UCSD-AML1 (cell line): Measurements from ENCODE around the gene GLMP.

Experiments
- DNase-seq: peaks from one replicate; lab custom pipeline; 2025; ENCODE audit not compliant: unreplicated experiment; lab: John Stamatoyannopoulos, UW

GLMP gene

DNA sequence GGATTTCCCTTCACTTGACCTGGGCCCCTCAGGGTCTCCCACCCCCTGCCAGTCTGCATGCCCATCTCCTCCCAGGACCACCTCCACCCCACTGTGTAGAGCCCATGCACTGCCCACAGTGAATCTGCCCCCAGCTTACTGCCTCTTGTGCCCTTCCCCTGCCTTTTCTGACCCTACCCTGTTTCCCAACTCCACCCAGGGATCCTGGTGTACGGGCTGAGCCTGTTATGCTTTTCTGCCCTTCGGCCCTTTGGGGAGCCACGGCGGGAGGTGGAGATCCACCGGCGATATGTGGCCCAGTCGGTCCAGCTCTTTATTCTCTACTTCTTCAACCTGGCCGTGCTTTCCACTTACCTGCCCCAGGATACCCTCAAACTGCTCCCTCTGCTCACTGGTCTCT lies 9.4 kb downstream of the GLMP start:
- DNase-seq: no peak

DNA sequence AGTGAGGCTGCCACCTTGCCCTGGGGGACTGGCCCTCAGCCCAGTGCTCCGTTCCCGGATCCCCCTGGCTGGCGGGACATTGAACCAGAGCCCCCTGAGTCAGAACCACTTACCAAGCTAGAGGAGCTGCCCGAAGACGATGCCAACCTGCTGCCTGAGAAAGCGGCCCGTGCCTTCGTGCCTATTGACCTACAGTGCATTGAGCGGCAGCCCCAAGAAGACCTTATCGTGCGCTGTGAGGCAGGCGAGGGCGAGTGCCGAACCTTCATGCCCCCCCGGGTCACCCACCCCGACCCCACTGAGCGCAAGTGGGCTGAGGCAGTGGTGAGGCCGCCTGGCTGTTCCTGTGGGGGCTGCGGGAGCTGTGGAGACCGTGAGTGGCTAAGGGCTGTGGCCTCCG lies 10.0 kb downstream of the GLMP start:
- DNase-seq: no peak

DNA sequence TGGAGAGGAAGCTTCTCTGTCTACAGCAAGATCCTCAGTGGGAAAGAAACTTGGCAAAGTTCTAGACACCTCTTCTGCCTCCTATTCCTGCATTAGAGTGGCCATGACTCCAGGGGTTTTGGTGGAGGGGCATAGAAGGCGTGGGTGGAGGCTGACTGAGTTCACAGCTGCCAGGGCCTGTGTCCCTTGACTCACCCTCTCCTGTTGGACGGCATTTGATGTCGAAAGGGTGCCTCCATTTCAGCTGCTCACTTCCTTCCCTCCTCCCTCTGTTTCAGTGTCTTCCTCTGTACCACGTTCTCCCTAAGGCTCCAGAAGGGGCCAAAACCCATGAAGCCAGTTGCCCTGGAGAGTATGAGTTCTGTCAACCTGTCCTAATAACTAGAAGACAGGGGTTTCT lies 10.7 kb downstream of the GLMP start:
- DNase-seq: no peak

DNA sequence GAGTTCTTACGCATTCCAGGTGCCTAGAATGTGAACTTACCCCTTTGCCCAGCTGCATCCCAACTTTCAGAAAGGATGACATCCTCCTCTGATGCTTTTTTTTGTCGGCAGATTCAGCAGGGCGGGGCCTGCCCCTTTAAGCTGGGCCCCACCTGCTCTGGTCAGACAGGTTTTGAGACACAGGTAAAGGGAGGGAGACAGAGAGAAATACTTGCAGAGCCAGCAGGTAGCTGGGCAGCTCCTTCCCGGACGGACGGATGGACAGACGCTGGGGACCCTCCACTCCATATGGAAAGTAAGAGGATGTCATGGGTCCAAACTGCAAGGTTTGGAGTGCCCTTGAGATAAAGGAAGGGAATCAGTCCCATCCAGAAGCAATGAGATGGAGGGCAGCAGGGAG lies 11.4 kb downstream of the GLMP start, which contains the start of gene TMEM79:
Gene TMEM79, plus strand, starts transcription at position 214 of the 400 bp plus-strand sequence. CDS start 902 bp downstream, outside the sequence.
- DNase-seq: no peak

DNA sequence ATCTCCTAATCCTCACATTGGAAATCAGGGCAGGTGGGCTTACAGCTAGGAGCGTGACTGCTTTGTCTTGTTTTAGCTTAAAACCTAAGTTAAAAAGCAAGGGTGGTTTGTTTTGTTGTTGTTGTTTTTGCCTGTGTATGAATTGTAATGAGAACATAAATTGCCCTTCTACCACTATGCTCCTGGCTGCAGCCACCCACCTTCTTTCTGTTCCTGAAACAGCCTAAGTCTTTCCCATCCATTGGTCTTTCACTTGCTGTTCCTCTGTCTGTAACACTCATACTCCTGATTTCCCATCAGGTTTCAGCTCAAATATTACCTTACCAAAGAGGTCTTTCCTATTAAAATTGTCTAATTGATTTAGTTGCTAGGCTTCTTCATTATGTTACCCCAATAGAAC lies 12.0 kb downstream of the GLMP start:
- DNase-seq: no peak

DNA sequence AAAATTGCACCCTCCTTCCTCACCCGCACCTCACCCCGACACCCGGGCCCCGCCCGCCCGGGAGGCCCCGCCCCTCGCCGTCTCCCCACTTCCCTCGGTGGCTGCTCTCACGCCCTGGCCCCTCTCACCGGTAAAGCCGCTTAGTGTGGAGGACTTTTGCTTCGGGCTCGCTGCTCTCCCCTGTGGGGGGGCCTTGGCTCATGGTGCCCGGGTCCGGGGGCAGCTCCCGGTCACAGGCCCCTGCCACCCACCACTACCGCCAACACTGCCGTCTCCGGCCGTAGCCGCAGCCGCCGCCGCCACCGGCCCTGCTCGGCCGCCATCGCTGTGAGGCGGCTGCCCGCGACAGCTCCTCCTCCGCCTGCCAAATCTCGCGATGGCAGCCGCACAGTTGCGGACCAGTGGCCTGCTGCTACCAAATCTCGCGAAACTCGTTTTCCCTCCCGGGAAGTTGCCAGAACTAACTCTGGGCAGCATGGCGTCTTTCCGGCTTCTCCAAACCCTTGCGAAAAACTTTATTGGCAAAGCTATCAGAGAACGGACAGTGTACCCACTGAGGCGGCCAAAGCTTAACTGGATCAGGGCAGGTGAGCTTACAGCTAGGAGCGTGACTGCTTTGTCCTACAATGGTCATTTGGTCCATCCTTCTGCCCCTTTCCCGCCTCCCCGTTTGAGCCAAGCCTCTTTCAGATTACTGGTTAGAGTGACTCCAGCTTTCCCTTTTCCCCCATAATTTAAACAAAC lies 12.8 kb downstream of the GLMP start, which contains the start of gene SMG5:
Gene SMG5, minus strand, starts transcription at position 347 of the 744 bp plus-strand sequence. Its CDS starts 145 bp downstream, at position 202.
- peak; percentile 94 for DNase-seq

DNA sequence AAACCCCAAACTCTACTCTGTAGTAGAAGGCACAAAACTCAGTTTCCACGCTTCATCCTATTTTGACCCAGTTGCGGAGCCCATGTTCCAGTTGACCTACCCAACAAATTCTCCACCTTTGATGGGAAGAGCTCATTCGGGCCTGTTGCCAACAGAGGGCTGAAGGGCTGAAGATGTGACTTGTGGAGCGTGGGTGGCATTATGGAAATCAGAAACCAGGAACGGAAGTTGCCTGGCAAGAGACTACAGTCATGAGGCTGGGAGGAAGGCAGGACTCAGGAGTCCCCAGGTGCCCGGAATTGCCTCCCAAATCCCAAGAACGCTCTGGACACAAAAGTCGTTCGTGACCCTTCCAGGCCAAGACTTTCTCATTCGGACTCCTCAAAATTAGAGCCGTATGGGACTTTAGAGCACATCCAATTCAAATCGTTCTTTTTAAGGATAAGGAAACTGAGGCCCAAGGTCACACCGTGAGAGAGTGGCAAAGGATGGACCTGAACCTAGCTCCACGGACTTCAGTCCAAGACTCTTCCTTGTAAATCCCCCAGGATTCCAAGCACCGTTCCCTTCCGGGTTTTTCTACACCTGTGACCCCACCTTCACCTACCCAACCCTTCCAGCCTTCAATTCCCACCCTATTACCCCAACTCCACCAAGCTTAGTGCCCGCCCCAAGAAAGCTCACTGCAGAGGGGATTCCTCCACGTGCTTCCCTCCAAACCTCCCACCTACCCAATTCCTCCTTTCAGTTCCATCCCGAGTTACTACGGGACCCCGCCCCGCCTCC lies 13.6 kb downstream of the GLMP start:
- DNase-seq: peak; percentile 20

DNA sequence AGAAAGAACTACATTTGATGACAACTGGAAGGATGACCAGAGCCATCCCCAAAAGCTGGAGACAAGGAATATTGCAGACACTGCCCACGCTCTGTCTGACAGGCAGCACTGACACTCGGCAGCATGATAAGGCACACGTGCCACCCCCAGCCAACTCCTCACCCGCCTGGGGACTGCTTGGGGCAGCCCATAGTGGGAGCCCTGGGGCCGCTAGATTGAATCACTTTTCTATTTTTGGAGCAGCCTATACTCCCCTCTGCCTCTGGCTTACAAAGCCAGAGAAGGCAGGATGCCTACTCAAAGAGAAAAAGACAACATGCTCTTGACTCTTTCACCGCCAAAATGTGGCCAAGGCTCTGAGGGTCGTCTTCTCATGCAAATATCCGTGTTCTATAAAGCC lies 14.2 kb downstream of the GLMP start:
- peak; percentile 42 for DNase-seq

DNA sequence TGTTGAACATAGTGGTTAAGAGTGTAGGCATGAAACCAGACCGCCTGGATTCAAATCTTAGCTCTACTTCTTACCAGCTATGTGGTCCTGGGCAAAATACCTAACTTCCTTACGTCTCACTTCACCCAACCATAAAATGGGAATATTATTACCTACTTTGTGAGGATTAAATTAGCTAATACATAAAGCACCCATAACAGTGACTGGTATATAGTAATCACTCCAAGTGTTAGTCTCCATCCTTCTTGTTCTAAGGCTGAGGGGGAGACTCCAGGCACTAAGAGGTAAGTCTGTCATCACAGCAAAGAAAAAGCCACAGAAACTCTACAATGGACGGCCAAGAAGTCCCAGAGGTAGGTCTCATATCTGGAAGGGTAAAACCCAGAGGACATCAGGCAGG lies 15.6 kb downstream of the GLMP start:
- no peak for DNase-seq

DNA sequence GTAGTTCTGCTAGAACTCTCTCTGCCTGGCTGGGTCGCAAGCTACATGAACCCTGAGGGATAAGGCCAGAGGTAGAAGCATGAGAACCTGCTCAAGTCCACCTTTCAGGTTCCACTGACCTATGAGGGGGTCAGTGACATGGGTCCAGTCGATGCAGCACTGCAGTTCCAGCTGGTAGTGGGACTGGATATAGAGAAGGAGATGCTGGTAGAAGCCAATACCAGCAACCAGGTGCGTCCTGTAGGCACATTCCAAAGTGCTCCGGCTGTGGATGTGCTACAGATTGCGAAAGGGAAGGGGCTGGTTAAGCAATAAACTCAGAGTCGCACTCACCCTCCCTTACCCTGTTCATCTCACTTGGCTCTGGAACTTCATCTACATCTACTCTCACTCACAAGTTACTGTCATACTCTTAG lies 18.5 kb downstream of the GLMP start:
- DNase-seq: no peak

DNA sequence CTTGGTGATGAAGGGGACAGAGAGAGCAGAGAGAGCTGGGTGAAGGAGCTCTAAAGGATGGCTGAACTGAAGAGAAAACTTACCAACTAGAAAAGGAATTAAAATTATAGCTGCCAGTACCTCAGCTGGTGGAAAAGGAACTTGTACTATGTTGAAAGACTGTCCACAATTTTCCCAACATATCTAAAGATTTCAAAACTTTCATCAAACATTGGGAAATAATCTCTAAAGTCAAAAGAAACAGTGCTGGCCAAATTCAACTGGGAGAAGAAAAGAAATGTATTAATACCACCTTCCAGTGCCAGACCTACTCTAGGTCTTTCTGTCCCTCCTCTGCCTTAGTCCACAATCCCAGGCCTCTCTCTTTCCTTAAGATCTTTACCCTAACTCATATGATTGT lies 18.9 kb downstream of the GLMP start:
- no peak for DNase-seq

DNA sequence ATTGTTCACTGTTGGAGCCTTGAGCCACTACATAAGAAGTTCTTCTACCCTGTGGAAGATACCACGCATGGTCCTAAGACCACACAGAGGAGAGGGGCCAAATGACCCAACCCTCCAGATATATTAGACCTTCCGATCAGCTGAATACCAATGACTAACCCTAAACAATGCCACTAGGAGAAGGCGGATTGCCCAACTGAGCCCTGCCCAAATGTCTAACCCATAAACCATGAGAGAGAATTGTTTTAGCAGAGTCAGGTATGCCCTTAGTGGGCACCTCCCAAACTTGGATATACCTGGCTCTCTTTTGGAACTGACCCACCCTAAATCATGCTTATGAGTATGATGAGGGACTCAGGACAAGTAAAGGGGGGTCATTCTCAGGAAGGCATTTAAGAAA lies 25.2 kb downstream of the GLMP start:
- DNase-seq: no peak

DNA sequence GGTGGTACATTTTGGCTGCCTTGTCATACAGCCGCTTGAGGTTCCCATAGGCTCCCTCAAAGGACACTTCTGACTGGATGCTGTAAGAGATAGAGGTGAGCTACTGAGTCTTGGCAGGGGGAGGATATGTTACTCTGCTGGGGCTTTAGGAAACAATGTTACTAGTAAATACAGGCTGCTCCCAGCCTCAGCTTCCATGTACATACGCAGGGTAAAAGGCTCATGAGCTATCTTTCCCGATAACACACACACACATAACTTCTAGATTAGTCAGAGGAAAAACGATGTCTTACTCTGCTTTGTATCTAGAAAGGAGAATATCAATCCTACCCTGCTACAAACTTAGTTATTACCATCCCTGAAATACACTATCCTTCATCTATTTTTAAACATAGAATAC lies 27.1 kb downstream of the GLMP start:
- DNase-seq: no peak

DNA sequence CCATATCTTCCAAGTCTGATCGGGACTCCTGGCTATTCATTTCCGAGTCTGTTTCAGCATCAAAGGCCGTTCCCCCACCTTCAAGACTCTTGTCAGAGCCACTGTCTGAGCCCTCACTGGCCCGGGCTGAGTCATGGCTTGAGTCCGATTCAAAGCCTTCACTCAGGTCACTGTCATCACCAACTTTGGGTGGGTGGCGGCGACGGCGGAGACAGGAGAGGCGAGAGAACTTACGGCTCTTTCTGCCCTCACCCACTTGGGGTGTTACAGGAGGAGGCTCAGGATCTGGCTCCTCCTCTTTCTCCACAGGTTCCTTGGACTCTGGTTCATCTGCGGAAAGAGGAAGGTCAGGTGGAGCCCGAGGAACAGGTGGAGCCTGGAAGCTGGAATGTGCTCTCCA lies 29.4 kb downstream of the GLMP start:
- no peak for DNase-seq

DNA sequence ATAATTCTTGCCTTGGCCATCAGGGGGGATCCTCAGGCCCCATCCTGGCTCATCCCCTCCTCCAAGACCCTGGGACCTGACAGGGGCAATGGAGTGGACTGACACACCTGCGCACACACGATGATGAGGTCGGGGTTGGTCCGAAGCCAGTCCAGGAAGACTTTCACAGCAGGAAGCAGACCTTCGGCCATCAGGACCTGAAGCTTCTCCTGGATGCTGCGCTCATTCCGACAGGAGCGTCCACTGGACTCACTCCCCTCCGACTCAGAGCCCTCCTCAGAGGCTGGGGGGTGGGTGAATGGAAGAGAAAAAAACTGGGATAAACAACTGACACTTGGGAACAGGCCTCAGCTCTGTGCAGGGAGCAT lies 32.2 kb downstream of the GLMP start:
- DNase-seq: no peak

DNA sequence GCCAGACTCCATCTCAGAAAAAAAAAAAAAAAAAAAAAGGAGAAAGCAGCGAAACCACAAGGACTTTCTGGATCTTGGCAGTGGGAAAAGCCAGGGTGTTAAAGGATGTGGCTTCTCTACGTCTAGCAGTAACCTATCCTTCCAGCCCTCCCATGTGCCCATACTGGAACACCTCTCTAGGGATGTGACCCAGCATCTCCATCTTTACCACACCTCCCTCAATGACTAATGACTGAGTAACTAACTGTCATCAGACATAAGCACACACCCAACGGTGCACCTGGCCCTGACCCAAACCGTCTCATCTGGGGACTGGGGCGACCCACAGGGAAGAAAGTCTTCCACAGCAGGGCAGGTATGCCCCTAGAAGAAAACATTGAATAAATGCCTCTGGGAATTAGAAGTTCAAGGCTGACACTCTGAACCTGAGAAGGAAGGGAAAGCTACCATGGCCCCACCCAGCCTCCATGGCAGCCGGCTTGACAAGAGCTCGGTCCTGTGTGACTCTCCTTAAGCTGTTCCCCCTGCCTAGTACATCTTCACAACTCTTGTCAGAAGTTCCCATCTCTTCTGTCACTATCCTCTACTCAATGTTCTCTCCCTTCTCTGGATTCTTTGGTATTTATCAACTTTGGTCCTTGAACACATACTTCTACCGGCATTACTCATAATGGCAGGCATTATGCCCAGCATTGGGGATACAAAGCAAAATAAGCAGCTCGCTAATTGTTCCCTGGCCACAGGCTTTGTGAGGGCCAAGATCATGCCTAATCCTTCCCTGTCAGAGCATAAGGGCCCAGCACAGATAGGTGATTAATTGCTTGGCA lies 32.8 kb downstream of the GLMP start:
- no peak for DNase-seq

DNA sequence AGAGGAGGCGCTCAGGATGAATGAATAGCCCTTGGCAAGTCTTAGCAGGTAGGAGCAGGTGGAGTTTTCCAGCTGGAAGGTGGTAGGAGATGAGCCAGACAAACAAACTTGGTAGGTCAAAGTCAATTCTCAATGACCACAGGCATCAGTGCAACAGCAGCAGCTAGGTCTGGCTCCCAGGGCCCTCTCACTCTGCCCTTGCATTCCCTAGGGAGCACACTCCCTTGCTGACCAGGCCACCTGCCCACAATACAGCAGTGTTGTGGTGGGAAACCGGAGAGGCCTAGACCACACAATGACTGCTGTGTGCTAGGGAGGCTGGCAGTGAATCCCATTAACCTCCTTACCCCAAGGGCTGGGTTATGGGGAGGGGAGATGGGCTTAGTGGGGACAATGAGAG lies 34.6 kb downstream of the GLMP start:
- DNase-seq: no peak

DNA sequence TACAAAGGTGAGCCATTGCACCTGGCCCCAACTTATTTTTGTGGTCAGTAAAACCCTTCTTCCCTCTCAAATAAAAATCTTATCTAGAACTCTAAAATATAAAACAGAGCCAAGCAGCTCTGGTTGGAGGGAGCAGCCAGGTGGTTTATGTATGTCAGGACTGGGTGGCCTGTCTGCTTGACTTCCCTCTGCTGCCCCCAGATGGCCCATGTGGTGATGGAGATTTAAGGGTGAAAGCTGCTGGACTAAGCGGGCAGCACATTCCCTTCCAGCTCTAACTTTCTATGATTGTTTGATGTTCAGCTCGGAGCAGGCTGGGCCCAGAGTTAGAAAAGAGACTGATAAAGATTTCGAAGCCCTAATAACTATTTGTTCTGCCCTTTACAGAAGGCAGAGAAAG lies 35.7 kb downstream of the GLMP start:
- DNase-seq: peak; percentile 33

DNA sequence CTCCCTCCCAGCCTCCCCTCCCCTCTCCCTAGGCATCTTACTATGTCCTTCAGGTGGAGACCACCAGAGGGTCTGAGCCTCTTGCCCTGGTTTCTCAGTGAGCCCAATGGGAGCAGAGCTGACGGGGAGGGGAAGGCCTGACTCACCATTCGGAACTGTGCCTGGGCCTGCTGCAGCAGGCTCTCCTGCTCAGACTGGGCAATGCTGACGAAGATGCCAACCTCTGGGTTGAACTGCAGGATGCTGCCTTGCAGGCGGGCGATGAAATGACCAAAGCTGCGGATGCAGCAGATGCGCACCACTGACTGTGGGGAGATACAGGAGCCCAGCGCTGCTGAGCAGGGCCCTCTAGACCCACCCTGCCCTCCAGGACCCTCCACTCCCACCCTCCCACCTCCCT lies 36.6 kb downstream of the GLMP start:
- DNase-seq: no peak

DNA sequence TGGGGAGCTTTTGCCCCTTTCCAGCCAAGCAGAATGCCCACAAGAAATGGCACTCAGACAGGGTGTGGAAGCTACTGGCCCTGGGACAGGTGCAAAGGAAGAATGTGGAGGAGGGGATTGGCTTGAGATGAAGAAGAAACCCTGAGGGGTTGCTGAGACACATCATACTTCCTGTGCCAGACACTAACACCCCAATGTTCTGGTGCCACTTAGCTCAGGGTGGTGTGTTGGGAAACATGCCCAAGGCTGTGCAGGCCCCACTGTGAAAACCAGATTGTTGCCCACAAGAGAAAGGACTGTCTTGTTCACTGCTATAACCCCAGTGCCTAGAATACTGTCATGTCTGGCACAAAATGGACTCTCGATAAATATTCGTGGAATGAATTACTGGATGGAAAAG lies 37.8 kb downstream of the GLMP start:
- peak; percentile 49 for DNase-seq

DNA sequence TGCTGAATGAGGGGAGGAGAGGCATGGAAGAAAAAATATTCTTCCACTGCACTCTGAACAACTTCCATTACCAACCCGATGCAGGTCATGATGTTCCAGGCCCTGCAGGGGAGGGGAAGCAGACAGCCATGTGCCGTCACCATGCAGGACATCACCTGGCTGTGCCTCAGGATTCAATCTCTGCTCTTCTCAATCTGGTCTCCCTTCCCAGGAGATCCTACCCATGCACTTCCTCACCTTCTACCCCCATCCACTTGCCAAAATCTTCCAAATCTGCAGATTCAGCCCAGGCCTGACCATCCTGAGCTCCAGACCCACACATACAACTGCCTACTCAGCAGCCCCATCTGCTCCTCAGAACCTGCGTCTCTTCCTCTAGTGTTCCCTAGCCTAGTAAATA lies 41.8 kb downstream of the GLMP start:
- DNase-seq: no peak

DNA sequence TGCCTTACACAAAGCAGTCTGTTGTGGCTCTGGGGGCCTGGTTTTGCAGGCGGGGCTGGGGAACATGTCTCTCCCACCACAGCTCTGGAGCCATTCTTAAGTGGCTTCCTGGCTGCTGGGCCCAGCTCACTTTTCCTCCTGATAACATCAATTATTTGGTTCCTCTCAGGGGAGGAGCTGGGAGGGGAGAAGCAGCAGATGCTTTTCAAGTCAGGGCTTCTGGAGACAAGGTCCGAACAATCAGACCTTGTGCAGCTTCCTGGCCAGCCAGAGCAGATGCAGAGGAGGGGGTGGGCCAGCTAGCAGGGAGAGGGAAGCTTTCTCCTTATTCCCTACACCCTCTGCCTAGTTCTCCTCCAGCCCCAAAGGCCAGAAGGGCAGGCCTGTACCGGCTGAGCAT lies 44.0 kb downstream of the GLMP start:
- DNase-seq: peak; percentile 73
